Measurements from ENCODE around the gene ROBO3.

Gene ROBO3

GRCh38 chr11:124898711-124899110 lies 33.5 kb downstream of the ROBO3 start:
- ATAC-seq (ENCODE audit: insufficient read depth, low read depth) (no peak), DNase-seq (no peak)
- no peak overlapping the region for H3K27ac ChIP-seq (ENCODE audit: low read length)
- no peaks in the 10 kb centered on the region for H3K9me3 ChIP-seq (ENCODE audit: insufficient read depth, low read length, severe bottlenecking)
- no peak overlapping the region for H3K4me3 ChIP-seq (ENCODE audit: low read depth in 1 of 2, low read length in 2 of 2)
- TF ChIP-seq CTCF (IDR thresholded peaks at IDR 0.05; ENCODE audit: borderline replicate concordance, extremely low read depth, low read length, poor library complexity, severe bottlenecking) (no peak), EZH2 (IDR thresholded peaks at IDR 0.05; ENCODE audit: borderline replicate concordance, low read depth, low read length, severe bottlenecking) (no peak)
- H3K4me1 ChIP-seq (ENCODE audit: insufficient read depth, low read length) = no peaks in the 10 kb centered on the region
- H2AFZ ChIP-seq (ENCODE audit: low read depth, low read length) = no peak overlapping the region
- H3K9ac ChIP-seq (ENCODE audit: low read depth, low read length) = no peak overlapping the region
- H3K36me3 ChIP-seq (ENCODE audit: insufficient read depth, low read length) = no peaks in the 10 kb centered on the region
- H3K4me2 ChIP-seq (ENCODE audit: insufficient read depth, low read length) = no peak overlapping the region
- H4K20me1 ChIP-seq (ENCODE audit: insufficient read depth, low read length) = no peaks in the 10 kb centered on the region
- peaks cover 27% of the 10 kb centered on the region for H3K27me3 ChIP-seq (ENCODE audit: insufficient read depth, low read length, poor library complexity)
- H3K79me2 ChIP-seq (ENCODE audit: insufficient read depth, low read length) = no peaks in the 10 kb centered on the region

- no peaks in the 10 kb centered on the region for H4K20me1 ChIP-seq (ENCODE audit: insufficient read depth, low read length)
- H3K36me3 ChIP-seq (ENCODE audit: insufficient read depth, low read length) = no peaks in the 10 kb centered on the region
- no peak overlapping the region for H2AFZ ChIP-seq (ENCODE audit: low read depth, low read length)
- no peaks in the 10 kb centered on the region for H3K79me2 ChIP-seq (ENCODE audit: insufficient read depth, low read length)
- H3K4me3 ChIP-seq (ENCODE audit: low read depth in 1 of 2, low read length in 2 of 2) = no peak overlapping the region
- no peaks in the 10 kb centered on the region for H3K9me3 ChIP-seq (ENCODE audit: insufficient read depth, low read length, severe bottlenecking)
- ATAC-seq (ENCODE audit: insufficient read depth, low read depth) (no peak), DNase-seq (no peak)
- no peak overlapping the region for H3K9ac ChIP-seq (ENCODE audit: low read depth, low read length)
- no peak overlapping the region for H3K4me2 ChIP-seq (ENCODE audit: insufficient read depth, low read length)
- TF ChIP-seq CTCF (IDR thresholded peaks at IDR 0.05; ENCODE audit: borderline replicate concordance, extremely low read depth, low read length, poor library complexity, severe bottlenecking) = no peak
- no peak for TF ChIP-seq EZH2 (IDR thresholded peaks at IDR 0.05; ENCODE audit: borderline replicate concordance, low read depth, low read length, severe bottlenecking)
- H3K27ac ChIP-seq (ENCODE audit: low read length) = no peak overlapping the region
- no peaks in the 10 kb centered on the region for H3K4me1 ChIP-seq (ENCODE audit: insufficient read depth, low read length)
- peaks cover 29% of the 10 kb centered on the region for H3K27me3 ChIP-seq (ENCODE audit: insufficient read depth, low read length, poor library complexity)
These were observed 34.3 kb downstream of the ROBO3 start for GRCh38 chr11:124899383-124900145.

DNA sequence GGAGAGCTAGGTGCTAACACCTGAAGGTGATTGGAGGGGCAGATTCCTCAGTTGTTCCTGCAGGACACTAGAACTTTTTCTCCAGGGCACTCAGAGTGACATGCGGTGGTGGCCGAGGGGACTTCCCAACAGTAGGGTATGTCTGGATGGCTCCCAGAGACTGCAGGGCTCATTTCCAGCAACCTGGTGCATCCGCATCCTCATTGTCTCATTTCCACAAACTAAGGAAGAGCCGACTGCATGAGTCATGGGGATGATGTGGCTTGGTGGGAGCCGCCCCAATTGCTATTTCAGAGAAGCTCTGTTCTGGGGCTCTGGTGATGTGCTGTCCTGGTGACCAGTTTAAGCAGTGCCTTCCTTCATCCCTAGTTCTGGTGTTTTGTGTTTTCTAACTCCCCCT lies 35.2 kb downstream of the ROBO3 start:
- H3K79me2 ChIP-seq (ENCODE audit: insufficient read depth, low read length) = no peaks in the 10 kb centered on the region
- no peak overlapping the region for H2AFZ ChIP-seq (ENCODE audit: low read depth, low read length)
- no peaks in the 10 kb centered on the region for H3K36me3 ChIP-seq (ENCODE audit: insufficient read depth, low read length)
- no peak overlapping the region for H3K4me3 ChIP-seq (ENCODE audit: low read depth in 1 of 2, low read length in 2 of 2)
- H3K27me3 ChIP-seq (ENCODE audit: insufficient read depth, low read length, poor library complexity) = peaks cover 31% of the 10 kb centered on the region
- DNase-seq = no peak
- no peak for ATAC-seq (ENCODE audit: insufficient read depth, low read depth)
- H3K4me1 ChIP-seq (ENCODE audit: insufficient read depth, low read length) = no peaks in the 10 kb centered on the region
- TF ChIP-seq EZH2 (IDR thresholded peaks at IDR 0.05; ENCODE audit: borderline replicate concordance, low read depth, low read length, severe bottlenecking) = no peak
- TF ChIP-seq CTCF (IDR thresholded peaks at IDR 0.05; ENCODE audit: borderline replicate concordance, extremely low read depth, low read length, poor library complexity, severe bottlenecking) = no peak
- no peaks in the 10 kb centered on the region for H3K9me3 ChIP-seq (ENCODE audit: insufficient read depth, low read length, severe bottlenecking)
- no peaks in the 10 kb centered on the region for H4K20me1 ChIP-seq (ENCODE audit: insufficient read depth, low read length)
- no peak overlapping the region for H3K4me2 ChIP-seq (ENCODE audit: insufficient read depth, low read length)
- H3K9ac ChIP-seq (ENCODE audit: low read depth, low read length) = no peak overlapping the region
- no peak overlapping the region for H3K27ac ChIP-seq (ENCODE audit: low read length)

Measured in DND-41 (cell line).